MG63 (cell line): ENCODE measurements around the gene PHF23. TPM values are rescaled to one million over a fixed set of nuclear protein-coding genes. Genes with fewer than 3 reads are reported as not detected.

Experiments
- DNase-seq: peaks from one replicate; pipeline ENCODE4 v3.0.0-alpha.2; 2020
- H3K27me3 ChIP-seq: fragments of 250-450 bp; sonication (Bioruptor Pico); 2 replicates; pipeline ENCODE4 v1.5.1; 2020; ENCODE audit warnings: mild to moderate bottlenecking, moderate library complexity
- H3K36me3 ChIP-seq: fragments of 250-450 bp; sonication (Bioruptor Pico); 2 replicates; pipeline ENCODE4 v1.5.1; 2020; ENCODE audit warnings: mild to moderate bottlenecking, moderate library complexity
- H3K4me3 ChIP-seq: fragments of 250-450 bp; sonication (Bioruptor Pico); 2 replicates; pipeline ENCODE4 v1.5.1; 2020; ENCODE audit warnings: mild to moderate bottlenecking, moderate library complexity
- H3K9me3 ChIP-seq: fragments of 250-450 bp; sonication (Bioruptor Pico); 2 replicates; pipeline ENCODE4 v1.5.1; 2020; ENCODE audit warnings: mild to moderate bottlenecking, moderate library complexity
- total RNA-seq: library from RNA; depleted of rRNA; stranded (reverse); fragments of >200 nt; shearing (Covaris generic); gene quantifications from 2 replicates; pipeline ENCODE4 v1.2.3, GENCODE V29; 2014; ENCODE audit warnings: low replicate concordance

PHF23 gene
- total RNA-seq, 1 experiment from 2014 or later = 62.7 TPM

DNA sequence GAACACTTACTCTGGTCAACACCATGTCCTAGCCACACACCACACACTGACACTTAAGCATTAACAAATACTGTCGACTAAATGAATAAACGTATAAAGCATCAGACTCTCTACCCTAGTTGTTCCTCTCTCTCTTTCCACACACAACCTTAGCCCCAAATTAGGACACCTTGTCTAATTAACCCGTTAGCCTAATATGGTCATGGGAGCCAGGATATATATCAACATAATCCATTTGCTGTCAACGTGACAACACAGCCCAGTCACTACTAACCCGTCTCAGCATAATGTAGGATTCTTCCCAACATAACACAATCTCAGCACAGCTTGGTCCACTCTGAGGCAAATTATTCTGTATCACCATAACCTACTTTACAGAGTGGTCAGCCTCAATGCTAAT lies 7.1 kb downstream of the PHF23 start:
- Histone ChIP-seq H3K4me3 (no peak overlapping the region), H3K9me3 (no peaks in the 10 kb centered on the region), H3K36me3 (peaks cover 21% of the 10 kb centered on the region), H3K27me3 (no peaks in the 10 kb centered on the region)
- DNase-seq = no peak

GRCh38 chr17:7229504-7229903 lies 9.8 kb downstream of the PHF23 start:
- peaks cover 10% of the 10 kb centered on the region for H3K36me3 ChIP-seq
- H3K9me3 ChIP-seq = no peaks in the 10 kb centered on the region
- H3K4me3 ChIP-seq = no peak overlapping the region
- no peak for DNase-seq
- H3K27me3 ChIP-seq = no peaks in the 10 kb centered on the region

GRCh38 chr17:7228920-7229319 lies 10.3 kb downstream of the PHF23 start:
- peaks cover 13% of the 10 kb centered on the region for H3K36me3 ChIP-seq
- DNase-seq = no peak
- no peaks in the 10 kb centered on the region for H3K27me3 ChIP-seq
- H3K9me3 ChIP-seq = no peaks in the 10 kb centered on the region
- no peak overlapping the region for H3K4me3 ChIP-seq

- DNase-seq = no peak
- no peaks in the 10 kb centered on the region for H3K27me3 ChIP-seq
- no peaks in the 10 kb centered on the region for H3K9me3 ChIP-seq
- H3K4me3 ChIP-seq = no peak overlapping the region
- peaks cover 29% of the 10 kb centered on the region for H3K36me3 ChIP-seq
Observed at GRCh38 chr17:7226721-7227710, 12.2 kb downstream of the PHF23 start.

- Histone ChIP-seq H3K27me3 (no peaks in the 10 kb centered on the region), H3K4me3 (no peak overlapping the region), H3K9me3 (no peaks in the 10 kb centered on the region), H3K36me3 (peaks cover 41% of the 10 kb centered on the region)
- no peak for DNase-seq
Observed at GRCh38 chr17:7225711-7226331, 13.4 kb downstream of the PHF23 start.

GRCh38 chr17:7224661-7225111 lies 14.6 kb downstream of the PHF23 start:
- peak; percentile 29 for DNase-seq
- Histone ChIP-seq H3K9me3 (no peaks in the 10 kb centered on the region), H3K36me3 (peaks cover 48% of the 10 kb centered on the region), H3K4me3 (no peak overlapping the region), H3K27me3 (no peaks in the 10 kb centered on the region)

GRCh38 chr17:7224110-7224509 lies 15.1 kb downstream of the PHF23 start:
- no peak overlapping the region for H3K4me3 ChIP-seq
- H3K36me3 ChIP-seq = peaks cover 48% of the 10 kb centered on the region
- no peaks in the 10 kb centered on the region for H3K9me3 ChIP-seq
- no peak for DNase-seq
- H3K27me3 ChIP-seq = no peaks in the 10 kb centered on the region

GRCh38 chr17:7223375-7223774 lies 15.9 kb downstream of the PHF23 start:
- peaks cover 48% of the 10 kb centered on the region for H3K36me3 ChIP-seq
- no peaks in the 10 kb centered on the region for H3K27me3 ChIP-seq
- no peak for DNase-seq
- no peaks in the 10 kb centered on the region for H3K9me3 ChIP-seq
- no peak overlapping the region for H3K4me3 ChIP-seq

GRCh38 chr17:7222972-7223292 lies 16.3 kb downstream of the PHF23 start:
- no peak for DNase-seq
- H3K36me3 ChIP-seq = peaks cover 48% of the 10 kb centered on the region

DNA sequence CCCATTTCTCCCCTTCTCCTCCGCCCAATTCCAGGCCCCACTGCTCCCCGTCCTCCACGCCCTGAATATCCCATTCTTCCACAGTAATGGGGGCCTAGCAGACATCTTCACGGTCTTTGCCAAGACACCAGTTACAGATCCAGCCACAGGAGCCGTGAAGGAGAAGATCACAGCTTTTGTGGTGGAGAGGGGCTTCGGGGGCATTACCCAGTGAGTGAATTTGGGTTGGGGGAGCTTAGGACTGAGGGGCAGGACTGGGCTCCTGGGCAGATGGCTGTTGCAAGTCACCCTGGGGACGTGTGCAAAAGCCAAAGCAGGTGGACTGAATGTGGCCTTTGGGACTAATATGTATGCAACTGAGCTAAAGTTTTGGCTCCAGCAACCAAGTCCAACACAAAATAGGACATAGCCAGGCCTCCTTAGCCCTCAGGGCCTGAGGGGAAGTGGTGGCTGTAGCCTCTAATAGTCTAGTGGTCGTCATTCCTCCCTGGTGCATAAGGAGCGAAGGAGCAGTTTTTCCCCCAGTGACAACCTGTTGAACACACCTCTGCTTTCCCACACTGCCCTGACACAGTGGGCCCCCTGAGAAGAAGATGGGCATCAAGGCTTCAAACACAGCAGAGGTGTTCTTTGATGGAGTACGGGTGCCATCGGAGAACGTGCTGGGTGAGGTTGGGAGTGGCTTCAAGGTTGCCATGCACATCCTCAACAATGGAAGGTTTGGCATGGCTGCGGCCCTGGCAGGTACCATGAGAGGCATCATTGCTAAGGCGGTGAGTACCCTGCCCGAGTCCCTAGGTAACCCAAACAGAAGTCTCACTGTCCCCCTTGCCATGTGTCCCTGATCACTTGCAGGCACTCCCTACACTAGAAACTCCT lies 16.9 kb downstream of the PHF23 start:
- Histone ChIP-seq H3K36me3 (peaks cover 48% of the 10 kb centered on the region), H3K9me3 (no peaks in the 10 kb centered on the region), H3K4me3 (no peak overlapping the region), H3K27me3 (no peaks in the 10 kb centered on the region)
- DNase-seq = no peak

More at GRCh38 chr17:7222972-7223292, 16.3 kb downstream of the PHF23 start:
- Histone ChIP-seq H3K4me3 (no peak overlapping the region), H3K27me3 (no peaks in the 10 kb centered on the region), H3K9me3 (no peaks in the 10 kb centered on the region)

- Histone ChIP-seq H3K9me3 (no peaks in the 10 kb centered on the region), H3K4me3 (peak overlapping the region; percentile 75; the same call in 1 of the 2 replicates), H3K36me3 (peaks cover 48% of the 10 kb centered on the region), H3K27me3 (no peaks in the 10 kb centered on the region)
- DNase-seq = no peak
Observed at GRCh38 chr17:7221278-7222092, 17.8 kb downstream of the PHF23 start.

- peak; percentile 58 for DNase-seq
Observed at GRCh38 chr17:7220593-7221277, 18.5 kb downstream of the PHF23 start.

DNA sequence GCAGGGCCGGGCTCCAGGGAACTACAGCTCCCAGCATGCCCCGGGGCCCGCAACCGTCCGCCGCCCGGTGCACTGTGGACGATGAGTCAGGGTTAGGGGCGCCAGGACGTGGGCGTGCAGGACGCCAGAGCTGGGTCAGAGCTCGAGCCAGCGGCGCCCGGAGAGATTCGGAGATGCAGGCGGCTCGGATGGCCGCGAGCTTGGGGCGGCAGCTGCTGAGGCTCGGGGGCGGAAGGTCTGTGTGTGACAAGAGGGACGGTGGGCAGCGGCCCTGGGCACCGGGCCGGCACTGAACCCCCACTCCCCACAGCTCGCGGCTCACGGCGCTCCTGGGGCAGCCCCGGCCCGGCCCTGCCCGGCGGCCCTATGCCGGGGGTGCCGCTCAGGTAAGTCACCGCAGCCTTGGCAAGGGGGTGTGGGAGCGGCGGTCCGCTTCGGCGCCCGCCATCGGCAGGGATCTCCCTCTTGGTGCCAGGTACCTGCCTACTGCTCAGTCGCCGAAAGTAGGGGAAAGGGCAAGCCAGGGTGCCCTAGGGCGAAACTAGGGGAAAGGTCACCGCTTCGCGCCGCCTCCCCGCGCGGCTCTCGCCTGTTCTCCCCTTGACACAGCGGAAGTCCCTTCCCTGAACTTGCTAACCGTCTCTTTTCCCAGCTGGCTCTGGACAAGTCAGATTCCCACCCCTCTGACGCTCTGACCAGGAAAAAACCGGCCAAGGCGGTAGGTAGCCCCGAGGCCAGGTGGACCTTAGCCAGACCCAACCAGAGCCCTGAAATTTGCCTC lies 19.3 kb downstream of the PHF23 start, which contains the start of the genes ACADVL and DLG4:
Gene ACADVL (plus strand): TSS at position 127 of the 781 bp plus-strand sequence. CDS start 47 bp downstream, at position 174.
Gene DLG4 (minus strand): TSS at position 25 of the 781 bp plus-strand sequence.
- H3K9me3 ChIP-seq = no peaks in the 10 kb centered on the region
- peaks cover 42% of the 10 kb centered on the region for H3K36me3 ChIP-seq
- peak; percentile 92 for DNase-seq
- H3K4me3 ChIP-seq = peak within 1 kb of the TSS; percentile 75
- H3K27me3 ChIP-seq = no peaks in the 10 kb centered on the region

More at GRCh38 chr17:7220593-7221277, 18.5 kb downstream of the PHF23 start:
- Histone ChIP-seq H3K4me3 (peak overlapping the region; percentile 75), H3K36me3 (peaks cover 48% of the 10 kb centered on the region), H3K27me3 (no peaks in the 10 kb centered on the region), H3K9me3 (no peaks in the 10 kb centered on the region)

GRCh38 chr17:7219229-7219811 lies 19.9 kb downstream of the PHF23 start:
- Histone ChIP-seq H3K36me3 (peaks cover 38% of the 10 kb centered on the region), H3K4me3 (peak overlapping the region; percentile 75), H3K27me3 (no peaks in the 10 kb centered on the region), H3K9me3 (no peaks in the 10 kb centered on the region)
- DNase-seq = no peak
